Keratinocyte (primary cell): Measurements from ENCODE around the gene RHCE. TPM values are rescaled to one million over a fixed set of nuclear protein-coding genes. Genes with fewer than 3 reads are reported as not detected.
"Not testable (repeated sequence)": the region's sequence is repeated elsewhere in the genome, so short reads cannot be mapped to it uniquely, and the experiment has no call there.

Source experiments
- DNase-seq: peaks from one replicate; pipeline ENCODE4 v3.0.0-alpha.2; 2011; ENCODE audit warnings: low read depth, missing footprints, low spot score
- FAIRE-seq: peaks from 2 replicates; lab custom pipeline; 2011; peaks lifted over from hg19 to GRCh38; lab: Jason Lieb, UNC
- H2AFZ ChIP-seq: 2 replicates; pipeline ENCODE4 v1.6.0; 2012; ENCODE audit warnings: low read length, control low read depth, inconsistent platforms; ENCODE audit not compliant: control insufficient read depth
- H3K27ac ChIP-seq: 2 replicates; pipeline ENCODE4 v1.5.1; 2011; ENCODE audit warnings: low read length; ENCODE audit not compliant: control insufficient read depth, insufficient read depth
- H3K27me3 ChIP-seq: 3 replicates; pipeline ENCODE4 v1.6.0; 2011; ENCODE audit warnings: low read length; ENCODE audit not compliant: control insufficient read depth, insufficient read depth; ENCODE audit errors: extremely low read depth
- H3K36me3 ChIP-seq, 2 experiments: 2 replicates in 1 of 2; 3 replicates in 1 of 2; pipeline ENCODE4 v1.5.1; 2011; ENCODE audit warnings: low read length in 2 of 2, mild to moderate bottlenecking in 1 of 2; ENCODE audit not compliant: control insufficient read depth in 2 of 2, insufficient read depth in 2 of 2; ENCODE audit errors: extremely low read depth in 1 of 2
- H3K4me1 ChIP-seq: 3 replicates; pipeline ENCODE4 v1.5.1; 2011; ENCODE audit warnings: low read length; ENCODE audit not compliant: control insufficient read depth, insufficient read depth; ENCODE audit errors: extremely low read depth
- H3K4me2 ChIP-seq: 3 replicates; pipeline ENCODE4 v1.6.0; 2011; ENCODE audit warnings: low read depth, low read length; ENCODE audit not compliant: control insufficient read depth, insufficient read depth; ENCODE audit errors: extremely low read depth
- H3K4me3 ChIP-seq, 3 experiments: fragments of 200-600 bp in 1 of 3; sonication (generic) in 1 of 3; 2 replicates in 2 of 3; 3 replicates in 1 of 3; pipeline ENCODE4 v1.5.1; 2011 to 2016; ENCODE audit warnings: low read length in 3 of 3, mild to moderate bottlenecking in 3 of 3, control low read depth in 2 of 3, inconsistent platforms in 1 of 3, low read depth in 1 of 3, mixed read lengths in 1 of 3, mixed run types in 1 of 3, moderate library complexity in 1 of 3; ENCODE audit not compliant: control insufficient read depth in 2 of 3, insufficient read depth in 2 of 3; ENCODE audit errors: extremely low read depth in 1 of 3
- H3K79me2 ChIP-seq: 2 replicates; pipeline ENCODE4 v1.6.0; 2012; ENCODE audit warnings: low read length; ENCODE audit not compliant: control insufficient read depth, insufficient read depth
- H3K9ac ChIP-seq: 3 replicates; pipeline ENCODE4 v1.6.0; 2011; ENCODE audit warnings: low read length; ENCODE audit not compliant: control insufficient read depth, insufficient read depth; ENCODE audit errors: extremely low read depth
- H3K9me1 ChIP-seq: 3 replicates; pipeline ENCODE4 v1.6.0; 2011; ENCODE audit warnings: low read length; ENCODE audit not compliant: control insufficient read depth, insufficient read depth; ENCODE audit errors: extremely low read depth
- H3K9me3 ChIP-seq: 2 replicates; pipeline ENCODE4 v1.5.1; 2012; ENCODE audit warnings: low read depth, low read length; ENCODE audit not compliant: control insufficient read depth
- H4K20me1 ChIP-seq: 3 replicates; pipeline ENCODE4 v1.6.0; 2011; ENCODE audit warnings: low read length; ENCODE audit not compliant: control insufficient read depth, insufficient read depth; ENCODE audit errors: extremely low read depth
- CTCF ChIP-seq, 3 experiments: IDR thresholded peaks in 1 of 3; conservative IDR thresholded peaks in 1 of 3; optimal IDR thresholded peaks in 1 of 3; 2 replicates in 2 of 3; 3 replicates in 1 of 3; pipeline versions ENCODE3 to v1.5.1; 2011; ENCODE audit warnings: low read length in 3 of 3, mild to moderate bottlenecking in 3 of 3, moderate library complexity in 2 of 3, control low read depth in 1 of 3, inconsistent platforms in 1 of 3; ENCODE audit not compliant: insufficient read depth in 2 of 3; ENCODE audit errors: extremely low read depth in 1 of 3
- dilution Hi-C: fragments of 300-500 bp; cut with MboI; formaldehyde crosslinking; loops from one replicate; pipeline ENCODE4 v1.7.0; 2020; ENCODE audit warnings: low sequenced_read_pairs; ENCODE audit not compliant: extremely low pct_ligation_motif_present
- polyA plus RNA-seq, 5 experiments: library from polyadenylated mRNA; depleted of rRNA in 3 of 5; stranded (reverse) in 3 of 5; stranded (forward) in 1 of 5; unstranded in 1 of 5; fragments of >200 nt; gene quantifications; 1 replicate in 1 of 5; 2 replicates in 3 of 5; 3 replicates in 1 of 5; pipeline versions ENCODE4 v1.2.1 to v1.2.3, GENCODE V29; 2011 to 2012; ENCODE audit warnings: missing spikeins in 2 of 5, low read depth in 1 of 5, low replicate concordance in 1 of 5

Gene RHCE
- polyA plus RNA-seq, 1 donor (not counting 4 experiments of a cell fraction or from before 2014, with no cell fraction given), result 0.20 TPM

GRCh38 chr1:25336922-25337354 is 83.7 kb downstream of the RHCE start:
- Histone ChIP-seq H2AFZ (peak overlapping the region; percentile 70), H3K9ac (peak overlapping the region; percentile 69), H3K4me2 (peak overlapping the region; percentile 88), H3K79me2 (peaks cover 37% of the 10 kb centered on the region), H3K4me3 (peak overlapping the region; percentile 56 to 82 (median 68)), H3K27ac (peak overlapping the region; percentile 56)
- H3K4me1 ChIP-seq, H3K9me1 ChIP-seq, H4K20me1 ChIP-seq, DNase-seq, H3K27me3 ChIP-seq, H3K36me3 ChIP-seq, dilution Hi-C loops, H3K9me3 ChIP-seq: not testable (repeated sequence)
- peak; percentile 17 for FAIRE-seq
- peak in 1 of 3 experiments; percentile 19 for TF ChIP-seq CTCF (optimal IDR thresholded peaks at IDR 0.05 in 1 of 3, IDR thresholded peaks at IDR 0.05 in 1 of 3, conservative IDR thresholded peaks at IDR 0.05 in 1 of 3; ENCODE audit: extremely low read depth in 1 of 3, insufficient read depth in 2 of 3, low read length in 3 of 3)

GRCh38 chr1:25329950-25330349 is 90.7 kb downstream of the RHCE start:
- H3K9ac ChIP-seq, result not testable (repeated sequence)

DNA sequence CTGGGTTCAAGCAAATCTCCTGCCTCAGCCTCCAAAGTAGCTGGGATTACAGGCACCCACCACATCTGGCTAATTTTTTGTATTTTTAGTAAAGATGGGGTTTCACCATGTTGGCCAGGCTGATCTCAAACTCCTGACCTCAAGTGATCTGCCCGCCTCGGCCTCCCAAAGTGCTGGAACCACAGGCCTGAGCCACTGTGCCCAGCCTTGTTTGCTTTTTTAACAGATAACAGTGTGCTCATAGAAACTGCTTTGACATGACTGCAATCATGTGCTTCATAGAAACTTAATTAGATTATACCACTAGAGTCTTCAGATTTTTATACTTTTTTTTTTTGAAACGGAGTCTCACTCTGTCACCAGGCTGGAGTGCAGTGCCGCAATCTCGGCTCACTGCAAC is 91.3 kb downstream of the RHCE start:
- H3K4me2 ChIP-seq, FAIRE-seq, DNase-seq, H3K9ac ChIP-seq, H3K4me3 ChIP-seq, H3K27me3 ChIP-seq, dilution Hi-C loops, H3K9me1 ChIP-seq, H3K79me2 ChIP-seq, H2AFZ ChIP-seq, H3K27ac ChIP-seq, H3K9me3 ChIP-seq, H4K20me1 ChIP-seq, H3K4me1 ChIP-seq, H3K36me3 ChIP-seq: not testable (repeated sequence)

More at GRCh38 chr1:25329950-25330349, 90.7 kb downstream of the RHCE start:
- peak overlapping the region; percentile 58 for H3K27ac ChIP-seq
- H3K9me1 ChIP-seq, DNase-seq, FAIRE-seq, H3K36me3 ChIP-seq, H2AFZ ChIP-seq, H4K20me1 ChIP-seq, H3K4me2 ChIP-seq, H3K4me3 ChIP-seq, H3K4me1 ChIP-seq, H3K79me2 ChIP-seq, dilution Hi-C loops, H3K27me3 ChIP-seq, H3K9me3 ChIP-seq: not testable (repeated sequence)

DNA sequence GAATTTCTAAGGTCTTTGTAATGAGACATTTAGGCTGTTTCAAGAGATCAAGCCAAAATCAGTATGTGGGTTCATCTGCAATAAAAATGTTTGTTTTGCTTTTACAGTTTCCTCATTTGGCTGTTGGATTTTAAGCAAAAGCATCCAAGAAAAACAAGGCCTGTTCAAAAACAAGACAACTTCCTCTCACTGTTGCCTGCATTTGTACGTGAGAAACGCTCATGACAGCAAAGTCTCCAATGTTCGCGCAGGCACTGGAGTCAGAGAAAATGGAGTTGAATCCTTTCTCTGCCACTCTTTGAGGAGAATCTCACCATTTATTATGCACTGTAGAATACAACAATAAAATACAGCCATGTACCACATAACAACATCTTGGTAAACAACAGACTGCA is 91.8 kb downstream of the RHCE start:
- H3K9ac ChIP-seq, H2AFZ ChIP-seq, H3K9me1 ChIP-seq, H3K79me2 ChIP-seq, H3K4me3 ChIP-seq, FAIRE-seq, H3K4me2 ChIP-seq, H3K36me3 ChIP-seq, H3K9me3 ChIP-seq, H4K20me1 ChIP-seq, DNase-seq, dilution Hi-C loops, H3K27ac ChIP-seq, H3K4me1 ChIP-seq, H3K27me3 ChIP-seq: not testable (repeated sequence)
